ENCODE data around the gene CFAP61.
"Not testable (repeated sequence)": the region's sequence is repeated elsewhere in the genome, so short reads cannot be mapped to it uniquely, and the experiment has no call there.

The CFAP61 gene, protein sequence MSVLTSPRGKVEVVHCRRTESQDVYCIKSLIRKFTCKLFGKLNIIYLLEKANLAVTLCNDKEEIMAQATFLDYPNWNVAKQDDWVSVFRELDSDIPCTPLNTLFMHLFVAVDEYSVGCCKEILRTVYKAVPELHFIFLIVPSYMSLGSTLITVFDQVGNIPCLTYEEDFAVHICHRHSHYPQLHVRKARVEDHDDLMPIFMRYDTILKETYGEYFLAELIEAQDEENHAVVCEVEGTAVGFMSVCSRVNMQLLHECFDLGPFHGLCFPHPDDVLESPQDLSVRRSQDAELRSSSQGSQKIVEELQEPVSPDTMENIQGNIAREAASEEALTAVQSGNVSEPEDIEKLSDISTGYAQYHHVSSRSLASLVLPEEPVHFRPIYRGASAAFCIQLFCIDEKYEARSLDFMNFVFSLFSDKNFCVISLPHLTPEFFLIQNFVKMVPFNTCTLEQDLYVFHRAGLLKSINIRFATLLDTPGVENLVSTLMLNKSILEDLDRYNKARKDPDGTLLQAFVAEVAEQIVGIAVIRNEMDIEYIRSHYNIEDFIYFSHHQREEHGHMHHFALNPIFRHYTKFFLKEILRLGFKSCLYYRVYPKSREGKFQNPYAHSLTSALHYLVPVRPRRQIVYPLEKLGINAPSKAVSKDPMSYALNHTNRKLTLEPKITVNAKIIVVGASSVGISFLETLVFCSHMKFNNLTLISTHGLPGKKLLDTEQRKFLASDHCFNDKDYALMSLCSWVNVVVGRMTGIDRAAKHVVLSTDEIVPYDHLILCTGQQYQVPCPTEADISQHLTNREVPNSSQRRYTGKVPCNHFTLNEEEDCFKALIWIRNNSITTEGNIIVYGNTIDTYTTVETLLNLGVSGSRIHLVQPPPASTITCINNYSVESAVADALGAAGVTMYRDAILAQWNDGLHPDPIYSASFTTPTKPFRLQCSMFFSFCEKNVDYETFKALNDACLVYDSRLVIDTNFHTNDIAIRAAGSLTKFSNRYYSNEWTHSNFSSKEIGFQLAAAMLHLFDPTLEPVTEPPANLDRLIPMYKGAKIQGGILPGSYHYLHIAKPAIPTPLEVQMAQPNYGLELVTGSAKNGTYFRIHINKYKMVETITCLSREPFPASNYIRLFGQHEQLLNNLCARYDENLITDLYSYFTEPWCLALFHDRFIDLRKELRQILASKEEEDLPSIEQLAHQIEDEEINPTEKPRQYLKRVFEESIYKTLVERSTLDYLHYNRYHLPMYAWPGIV

DNA sequence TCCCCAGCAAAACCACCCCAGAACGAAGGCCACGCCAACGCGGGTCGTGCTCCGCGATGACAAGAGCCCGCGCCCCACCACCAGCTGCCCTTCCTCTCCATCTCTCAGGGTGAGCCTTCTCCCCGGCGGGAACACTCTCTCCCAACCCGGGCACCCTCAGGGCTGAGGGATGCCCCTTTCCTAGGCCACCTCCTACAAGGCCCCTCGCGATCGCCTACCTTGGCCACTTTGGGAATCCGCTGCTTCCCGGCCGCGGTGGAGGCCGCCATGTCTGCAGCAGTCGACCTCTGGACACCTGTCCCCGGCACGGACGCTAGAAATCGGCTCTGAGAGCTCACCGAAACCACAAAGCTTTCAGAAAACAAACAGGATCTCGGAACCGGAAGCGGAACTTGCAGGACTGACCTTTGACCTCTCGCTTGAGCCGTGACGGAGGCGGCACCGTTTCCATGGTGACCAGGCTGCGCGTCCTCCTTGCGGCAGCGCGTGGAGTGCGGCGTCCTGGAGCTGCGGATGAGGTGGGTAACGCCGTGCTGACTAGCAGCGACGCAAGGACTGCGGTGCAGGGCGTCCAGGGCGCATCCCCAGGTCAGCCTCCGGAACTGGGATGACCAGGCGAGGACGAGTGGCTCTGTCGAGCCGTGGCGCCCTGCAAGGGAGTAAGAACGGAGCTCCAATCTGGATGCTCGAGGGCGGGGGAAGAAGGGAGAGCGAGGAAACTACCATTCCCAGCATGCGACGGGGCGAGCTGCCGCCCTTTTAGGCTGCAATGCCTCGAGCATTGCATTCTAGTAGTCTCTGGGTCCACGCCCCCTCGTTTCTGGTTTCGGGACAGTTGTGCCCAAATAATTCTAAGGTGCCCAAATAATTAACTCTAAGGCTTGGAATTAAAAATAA is at the start of gene CFAP61, which contains the start of gene CRNKL1:
TSS of gene CFAP61 (plus strand) at position 459 of the 897 bp plus-strand sequence. CDS start 4,122 bp downstream, outside the sequence.
TSS of gene CRNKL1 (minus strand) at position 393 of the 897 bp plus-strand sequence. CDS start at position 269, 124 bp downstream.
- FAIRE-seq (peak; percentile 99), DNase-seq (ENCODE audit: extremely low spot score, insufficient read length, low read depth) (peak; percentile 84)

DNA sequence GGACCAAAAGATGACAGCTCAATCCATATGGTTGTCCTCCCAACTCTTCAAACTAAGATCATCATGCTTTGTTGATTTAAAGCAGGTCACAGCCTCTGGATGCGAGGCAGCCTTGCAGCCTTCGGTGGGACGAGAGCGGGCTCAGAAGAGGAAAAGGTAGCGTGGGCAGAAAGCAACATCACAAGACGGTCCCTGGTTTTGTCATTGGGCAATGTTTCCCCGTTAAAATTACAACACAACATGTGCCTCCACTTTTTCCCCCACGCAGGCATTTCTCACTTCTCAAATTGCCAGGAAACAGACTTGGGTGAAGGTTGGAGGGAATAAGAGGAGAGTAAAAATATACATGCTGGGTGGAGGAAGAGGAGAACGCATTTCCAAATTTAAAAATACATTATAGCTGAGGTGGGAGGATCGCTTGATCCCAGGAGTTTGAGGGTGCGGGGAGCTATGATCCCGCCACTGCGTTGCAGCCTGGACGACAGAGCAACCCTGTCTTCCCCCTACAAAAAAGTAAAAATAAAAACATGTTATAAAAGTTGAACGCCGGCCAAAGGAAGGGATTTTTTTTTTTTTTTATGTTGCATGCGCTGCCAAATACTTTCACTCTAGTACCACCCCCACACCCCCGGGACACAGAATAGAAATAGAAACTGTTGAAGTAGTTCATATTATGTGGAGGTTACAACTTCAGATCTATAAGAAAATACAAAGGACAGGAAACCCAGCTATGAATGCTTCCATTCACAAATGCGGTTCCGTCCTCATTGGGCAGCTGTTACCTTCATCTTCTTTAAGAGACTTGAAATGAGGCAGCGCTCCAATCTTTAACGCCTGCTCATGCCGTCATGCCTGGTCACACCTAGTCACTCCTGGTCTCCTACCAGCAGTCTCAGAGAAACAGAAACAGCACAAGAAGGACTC is 49.0 kb upstream of the CFAP61 start:
- FAIRE-seq (no peak), DNase-seq (ENCODE audit: extremely low spot score, insufficient read length, low read depth) (no peak)

DNA sequence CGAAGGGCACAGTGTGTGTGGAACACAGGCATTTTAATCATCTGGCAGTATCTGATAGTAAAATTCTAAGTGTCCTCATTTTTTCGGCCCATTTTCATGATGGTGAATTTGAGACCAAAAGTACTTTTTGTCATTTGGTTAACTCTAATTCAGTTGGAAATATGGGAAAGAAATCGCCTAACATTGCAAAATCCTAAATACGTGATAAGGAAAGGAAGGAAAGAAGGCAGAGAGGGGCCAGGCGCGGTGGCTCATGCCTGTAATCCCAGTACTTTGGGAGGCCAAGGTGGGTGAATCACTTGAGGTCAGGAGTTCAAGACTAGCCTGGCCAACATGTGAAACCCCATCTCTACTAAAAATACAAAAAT is 48.4 kb upstream of the CFAP61 start:
- not testable (repeated sequence) for DNase-seq (ENCODE audit: extremely low spot score, insufficient read length, low read depth); FAIRE-seq

DNA sequence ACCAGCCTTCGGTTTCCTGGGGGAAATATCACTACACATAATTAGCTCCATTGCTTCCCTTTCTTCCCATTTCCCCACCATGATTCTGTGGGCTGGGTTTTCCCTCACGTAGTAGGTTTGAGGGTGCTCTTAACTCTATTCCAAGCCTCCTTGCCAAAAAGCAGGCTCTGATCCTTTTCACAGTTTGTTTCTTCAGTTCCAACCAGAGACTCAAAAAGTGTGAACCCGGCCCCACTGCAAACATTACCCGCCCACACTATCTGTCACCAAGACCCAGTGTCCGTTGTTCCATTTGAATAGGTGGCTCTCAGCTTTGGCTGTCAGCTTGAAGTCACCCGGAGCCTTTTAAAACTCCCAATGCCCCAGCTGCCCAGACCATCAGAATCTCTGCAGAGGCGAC is 47.0 kb upstream of the CFAP61 start:
- DNase-seq (ENCODE audit: extremely low spot score, insufficient read length, low read depth), result no peak
- no peak for FAIRE-seq

DNA sequence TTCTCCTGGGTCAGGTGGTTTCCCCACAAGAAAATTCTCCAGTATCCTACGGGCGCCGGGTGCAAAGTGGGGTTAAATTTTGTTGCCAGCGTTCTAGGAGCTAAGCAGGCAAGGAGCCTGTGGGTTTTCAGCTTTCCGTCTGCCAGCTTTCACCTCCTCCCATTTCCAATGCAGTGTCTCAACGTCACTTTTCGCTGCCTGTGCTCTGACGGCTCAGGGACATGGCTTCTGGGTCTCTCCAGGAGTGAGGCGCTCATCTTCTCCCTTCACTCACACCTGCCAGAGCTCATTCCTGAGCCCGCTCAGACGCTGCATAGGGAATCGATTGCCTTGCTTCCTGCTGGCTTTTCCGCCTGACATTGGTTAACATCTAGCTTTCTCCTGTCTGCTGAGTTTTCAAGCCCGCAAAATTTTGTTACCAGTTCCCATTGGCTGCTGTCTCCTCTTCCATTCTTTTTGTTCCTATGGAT is 42.5 kb upstream of the CFAP61 start:
- DNase-seq (ENCODE audit: extremely low spot score, insufficient read length, low read depth), result no peak
- no peak for FAIRE-seq

DNA sequence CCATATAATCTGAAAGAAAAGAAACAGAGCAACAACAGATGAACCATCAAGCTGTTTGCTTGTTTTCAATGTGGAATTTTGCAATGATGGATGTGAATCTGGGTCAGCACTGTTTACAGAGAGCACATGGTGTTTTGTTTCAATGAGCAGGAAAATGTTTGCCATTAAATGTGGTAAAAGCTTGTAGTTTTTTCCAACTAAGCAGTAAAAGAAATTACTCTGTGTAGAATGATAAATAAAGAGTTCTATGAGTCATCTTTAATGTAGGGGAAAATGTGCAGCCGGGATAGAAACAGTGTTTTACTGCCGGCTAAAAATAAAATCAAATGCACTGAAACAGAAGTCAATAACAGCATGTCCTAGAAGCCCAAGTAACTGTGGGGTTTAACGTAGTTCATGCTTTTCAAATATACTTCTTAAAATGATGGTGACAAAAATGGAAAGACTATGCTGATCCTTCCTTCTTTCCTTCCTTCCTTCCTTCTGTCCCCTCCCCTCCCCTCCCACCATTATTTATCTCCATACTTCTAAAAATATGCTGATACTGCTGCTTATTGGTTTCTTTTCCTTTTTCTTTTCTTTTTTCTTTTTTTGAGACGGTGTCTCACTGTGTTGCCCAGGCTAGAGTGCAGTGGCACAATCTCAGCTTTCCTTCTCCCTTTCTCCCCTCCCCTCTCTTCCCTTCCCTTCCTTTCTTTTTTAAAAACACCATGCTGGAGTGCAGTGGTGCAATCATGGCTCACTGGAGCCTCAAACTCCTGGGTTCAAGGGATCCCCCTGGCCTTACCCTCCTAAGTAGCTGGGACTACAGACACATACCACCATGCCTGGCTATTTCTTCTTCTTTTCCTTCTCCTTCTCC is 41.5 kb upstream of the CFAP61 start:
- FAIRE-seq, result no peak

DNA sequence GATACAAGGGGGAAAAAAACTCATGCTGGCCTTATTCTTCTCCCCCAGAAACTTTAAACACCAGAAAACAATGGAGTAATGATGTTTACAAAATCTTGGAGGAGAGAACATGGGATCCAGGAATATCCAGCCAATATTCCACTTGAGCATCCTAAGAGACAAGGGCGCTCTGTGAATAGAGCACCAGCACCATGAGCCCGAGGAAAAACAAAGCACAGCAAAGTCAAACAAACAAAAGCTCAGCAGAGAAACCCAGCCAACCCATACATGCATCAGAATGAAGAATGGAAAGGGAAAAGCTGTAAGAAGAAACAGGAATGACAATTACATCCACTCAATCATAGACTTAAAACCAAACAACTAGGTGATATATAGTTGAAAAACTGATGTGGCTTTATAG is 39.8 kb upstream of the CFAP61 start:
- FAIRE-seq (no peak), DNase-seq (ENCODE audit: extremely low spot score, insufficient read length, low read depth) (no peak)

More for the DNA sequence above, 41.5 kb upstream of the CFAP61 start:
- DNase-seq (ENCODE audit: extremely low spot score, insufficient read length, low read depth), result no peak

DNA sequence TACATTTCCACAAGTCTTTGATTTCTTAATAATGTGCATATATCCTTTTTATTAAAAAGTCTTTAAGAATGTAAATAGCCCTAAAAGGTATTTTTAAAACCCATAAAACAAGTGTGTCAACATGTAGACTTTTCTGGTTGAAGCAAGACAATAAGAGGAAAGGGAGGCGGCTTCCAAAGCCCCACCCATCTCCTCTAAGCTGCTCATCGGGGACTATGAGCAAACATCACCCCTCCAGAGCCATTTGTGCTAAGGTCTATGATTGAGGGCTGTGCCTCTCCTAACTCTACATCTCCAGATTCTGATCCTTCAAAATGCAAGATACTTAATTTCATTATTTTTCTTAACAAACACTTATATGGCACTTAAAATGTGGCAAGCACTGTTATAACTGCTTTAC is 37.7 kb upstream of the CFAP61 start:
- no peak for FAIRE-seq
- DNase-seq (ENCODE audit: extremely low spot score, insufficient read length, low read depth), result no peak

DNA sequence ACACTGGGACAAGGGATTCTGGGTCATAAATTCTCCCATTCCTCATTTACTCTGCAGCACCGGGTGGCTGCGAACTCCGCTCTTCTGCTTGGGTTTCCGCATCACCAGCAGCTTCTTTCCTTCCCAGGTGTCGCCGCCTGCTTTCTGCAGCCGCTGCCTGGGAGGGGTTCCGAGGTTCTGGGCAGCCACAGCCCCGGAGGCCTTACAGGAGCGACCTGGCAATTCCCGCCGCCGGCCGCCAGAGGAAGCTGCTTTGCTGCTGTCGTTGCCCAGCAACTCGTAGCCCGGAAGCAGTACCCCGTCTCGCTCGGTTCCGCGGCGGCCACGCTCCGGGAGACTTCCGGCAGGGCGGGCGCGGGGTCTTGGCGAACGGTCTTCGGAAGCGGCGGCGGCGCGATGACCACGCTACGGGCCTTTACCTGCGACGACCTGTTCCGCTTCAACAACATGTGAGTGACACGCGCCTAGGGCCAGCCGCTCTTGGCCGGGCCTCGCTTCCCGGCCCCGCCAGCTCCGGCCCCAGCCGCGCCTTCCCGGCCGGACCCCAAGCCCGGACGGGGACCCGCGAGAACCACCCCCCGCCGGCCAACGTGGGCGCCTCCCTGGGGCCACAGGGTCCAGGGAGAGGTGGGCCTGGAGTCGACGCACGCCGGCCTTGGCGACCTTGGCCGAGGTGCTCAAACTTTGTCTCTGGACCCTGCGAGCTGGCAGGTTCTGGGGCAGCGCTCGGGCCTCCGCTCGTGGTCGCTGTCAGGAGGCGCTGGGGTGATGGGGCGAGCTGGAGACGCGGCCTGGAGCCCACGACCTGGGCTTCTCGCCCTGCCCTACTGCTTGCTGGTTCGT is 35.1 kb upstream of the CFAP61 start, which contains the start of gene NAA20:
TSS of gene NAA20 (plus strand) at position 362 of the 843 bp plus-strand sequence. CDS start at position 397, 35 bp downstream.
- FAIRE-seq, result peak; percentile 76
- peak; percentile 92 for DNase-seq (ENCODE audit: extremely low spot score, insufficient read length, low read depth)

DNA sequence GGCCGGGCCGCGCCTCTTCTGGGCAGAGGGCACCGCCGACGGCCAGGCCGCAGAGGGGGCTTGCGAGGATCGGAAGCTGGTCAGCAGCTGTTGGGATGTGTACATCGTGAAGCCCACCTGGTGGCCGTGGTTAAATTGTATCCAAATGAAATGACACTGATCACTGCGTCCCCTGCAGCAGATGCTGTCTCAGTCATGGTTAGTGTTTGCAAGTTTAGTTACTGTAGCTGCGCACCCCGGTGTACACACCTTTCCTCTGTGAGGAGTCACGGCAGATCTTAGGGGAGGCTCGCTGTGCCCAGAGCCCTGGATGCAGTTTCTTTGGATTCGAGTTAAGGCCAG is 34.5 kb upstream of the CFAP61 start:
- FAIRE-seq (no peak), DNase-seq (ENCODE audit: extremely low spot score, insufficient read length, low read depth) (no peak)

DNA sequence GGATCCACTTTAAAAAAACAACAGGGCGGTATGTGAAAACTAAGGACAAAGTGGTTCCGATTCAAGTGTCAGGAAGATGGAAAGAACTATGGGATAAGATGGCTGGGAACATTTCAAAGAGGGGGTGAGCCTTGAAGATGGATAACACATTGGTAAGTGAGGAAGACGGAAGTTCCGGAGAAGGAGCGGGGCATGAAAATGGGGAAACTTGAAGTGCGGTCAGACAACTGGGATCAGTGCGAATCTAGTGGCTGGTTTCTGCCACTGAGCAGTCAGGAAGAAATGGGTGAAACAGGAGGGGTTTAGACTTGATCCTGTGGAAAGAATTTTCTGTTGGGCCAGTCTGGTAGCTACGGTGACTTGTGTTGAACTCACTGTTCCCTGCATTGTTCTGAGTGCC is 34.0 kb upstream of the CFAP61 start:
- DNase-seq (ENCODE audit: extremely low spot score, insufficient read length, low read depth), result no peak
- FAIRE-seq, result no peak

DNA sequence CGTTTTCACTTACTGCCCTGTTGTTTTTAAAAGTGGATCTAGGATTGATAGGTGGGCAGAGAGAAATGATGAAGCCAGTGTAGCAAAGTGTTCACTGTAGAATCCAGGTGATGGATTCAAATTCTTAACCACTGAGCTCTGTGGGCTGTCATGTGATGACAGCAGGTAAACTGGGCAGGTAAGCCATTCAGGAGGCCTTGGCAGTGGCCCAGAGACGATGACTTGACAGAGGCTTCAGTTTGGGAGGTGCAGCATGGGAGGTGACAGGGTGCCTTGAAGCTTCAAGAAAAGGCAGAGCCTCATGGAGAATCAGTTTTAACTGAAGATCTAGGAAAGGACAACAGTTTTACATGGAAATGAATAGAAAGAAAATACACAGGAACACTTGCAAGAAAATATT is 33.2 kb upstream of the CFAP61 start:
- DNase-seq (ENCODE audit: extremely low spot score, insufficient read length, low read depth) (no peak), FAIRE-seq (no peak)

DNA sequence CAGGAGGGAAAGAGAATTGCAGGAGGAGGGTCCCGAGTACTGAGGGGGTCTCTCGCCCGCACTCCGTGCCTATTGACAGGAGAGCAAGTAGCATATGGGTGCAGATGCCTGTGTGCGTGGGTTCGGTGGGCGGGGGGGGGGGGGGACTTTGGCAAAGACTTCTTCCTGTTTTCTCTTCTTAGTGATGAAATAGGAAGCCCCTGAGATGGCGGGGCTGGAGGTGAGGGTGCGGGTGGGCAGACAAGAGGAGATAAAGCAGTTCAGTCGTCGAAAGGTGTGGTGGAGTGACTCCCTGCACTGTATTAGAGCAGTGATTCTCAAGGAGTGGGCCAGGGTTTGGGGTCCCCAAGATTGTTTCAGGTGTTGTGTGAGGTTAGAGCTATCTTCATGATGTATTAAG is 31.4 kb upstream of the CFAP61 start:
- DNase-seq (ENCODE audit: extremely low spot score, insufficient read length, low read depth) (no peak), FAIRE-seq (no peak)

DNA sequence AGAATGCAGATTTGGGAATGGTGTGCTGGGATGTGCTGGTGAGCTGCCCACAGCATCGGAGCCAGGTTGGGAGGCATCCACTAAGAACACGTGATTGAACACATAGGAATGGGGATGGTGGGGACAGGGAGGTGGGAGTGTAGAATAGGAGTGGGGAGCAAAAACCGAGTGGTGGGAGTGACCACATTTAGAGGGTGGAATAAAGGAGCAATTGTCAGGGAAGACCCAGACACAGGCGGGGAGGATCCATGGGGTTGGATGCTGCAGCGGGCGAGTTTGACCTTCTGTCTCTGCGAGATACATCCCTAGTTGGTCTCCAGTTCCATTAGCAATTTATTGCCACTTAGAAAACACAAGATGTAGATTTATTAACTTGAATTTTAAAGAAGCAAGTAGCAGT is 30.5 kb upstream of the CFAP61 start:
- no peak for DNase-seq (ENCODE audit: extremely low spot score, insufficient read length, low read depth)
- FAIRE-seq, result no peak

DNA sequence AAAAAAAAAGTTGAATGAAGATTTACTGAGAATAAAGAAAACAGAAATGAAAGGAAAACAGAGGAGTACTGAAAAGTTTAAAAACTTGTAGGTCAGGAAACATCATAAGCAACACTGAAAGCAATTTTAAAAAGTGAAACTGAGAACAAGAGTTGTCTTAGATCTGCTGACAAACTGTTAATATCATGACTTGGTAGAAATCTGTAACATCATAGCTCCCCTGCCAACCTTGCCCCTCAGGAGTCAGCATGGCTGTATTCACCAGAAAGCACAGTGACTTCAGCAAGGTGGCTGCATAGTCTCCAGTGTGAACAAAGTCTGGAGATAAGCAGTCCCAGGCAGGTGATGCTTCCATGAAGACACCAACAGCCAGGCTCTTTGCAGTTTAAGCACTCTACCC is 29.8 kb upstream of the CFAP61 start:
- DNase-seq (ENCODE audit: extremely low spot score, insufficient read length, low read depth) (no peak), FAIRE-seq (peak; percentile 49)

DNA sequence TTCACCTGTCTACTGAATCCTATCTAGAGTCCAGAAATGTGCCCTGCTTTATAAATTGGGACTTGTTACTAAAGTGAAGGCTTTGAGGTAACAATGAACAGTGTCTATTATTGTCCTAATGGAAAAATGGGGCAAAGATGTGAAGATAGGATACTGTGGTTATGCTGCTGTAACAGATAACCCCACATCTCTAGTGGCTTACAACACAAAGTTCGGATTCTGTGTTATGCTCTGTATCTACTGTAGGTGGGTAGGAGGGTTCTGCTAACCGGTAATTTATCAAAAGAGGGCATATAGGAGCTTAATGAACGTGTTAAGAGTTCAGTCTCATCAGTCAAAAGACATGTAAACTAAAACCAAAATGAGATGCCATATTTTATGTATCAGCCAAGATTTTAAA is 28.9 kb upstream of the CFAP61 start:
- FAIRE-seq (no peak), DNase-seq (ENCODE audit: extremely low spot score, insufficient read length, low read depth) (no peak)
